ENCODE results near the gene FRMD4A. TPM values are rescaled to one million over a fixed set of nuclear protein-coding genes. Genes with fewer than 3 reads are reported as not detected.

The FRMD4A gene
- total and polyA plus RNA-seq, 10 of the 15 experiments (the other 5 are each of a cell fraction or from before 2014, with no cell fraction given): 17.8 to 75.2 (median 39.1) TPM

DNA sequence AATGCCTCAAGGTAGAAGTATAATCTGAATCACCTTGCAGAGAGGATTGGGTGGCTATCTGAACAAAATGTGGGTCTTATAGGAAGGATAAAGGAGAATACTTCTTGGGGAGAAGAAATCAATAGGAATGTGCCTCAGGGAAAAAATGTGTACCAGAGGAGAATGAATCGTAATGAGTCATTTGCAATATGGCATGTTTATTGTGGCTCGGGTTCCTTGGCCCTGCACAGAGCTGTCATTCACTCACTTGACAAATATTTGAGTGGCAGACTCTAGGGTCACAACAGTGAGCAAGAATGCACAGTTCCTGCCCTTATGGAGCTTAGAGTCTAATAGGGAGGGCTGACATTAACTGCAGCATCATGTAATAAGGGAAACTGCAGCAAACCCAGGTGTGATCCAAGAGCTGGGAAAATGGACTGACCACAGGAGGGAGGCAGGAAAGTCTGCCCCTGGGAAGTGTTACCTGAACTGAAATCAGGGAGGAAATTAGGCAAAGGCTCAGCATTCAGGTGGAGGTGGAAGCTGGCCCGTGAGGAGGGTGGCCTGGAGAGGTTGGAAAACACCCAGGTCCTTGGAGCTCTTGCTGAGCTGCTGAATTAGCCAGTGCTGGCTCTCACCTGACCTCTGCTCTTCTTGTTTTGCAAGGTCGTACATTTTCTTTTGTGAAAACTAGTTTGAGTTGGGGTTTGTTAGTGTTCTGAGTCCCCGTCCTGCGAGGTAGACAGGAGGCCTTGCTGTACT is 203.9 kb downstream of the FRMD4A start (continued):
- TF ChIP-seq CUX1 (IDR thresholded peaks at IDR 0.05; ENCODE audit: insufficient replicate concordance, low read depth, low read length): no peak
- no peak for TF ChIP-seq SMC3 (IDR thresholded peaks at IDR 0.05; ENCODE audit: borderline replicate concordance, low read length)
- TF ChIP-seq PAX5 (IDR thresholded peaks at IDR 0.05; ENCODE audit: borderline replicate concordance, low read depth, low read length): no peak

- ChIA-PET CTCF (no interaction called here), POLR2A (no interaction called here), SMC1A (ENCODE audit: uncharacterized antibody, unreplicated experiment) (no interaction called here), RAD21 (ENCODE audit: unreplicated experiment) (no interaction called here)
- no peak for TF ChIP-seq MYC (IDR thresholded peaks at IDR 0.05; ENCODE audit: insufficient read depth, insufficient read length, insufficient replicate concordance, low read length, severe bottlenecking)
- no peak for FAIRE-seq
- no TSS peak for BruUV-seq (replicated peaks)
- WGBS (ENCODE audit: insufficient coverage, insufficient replicate concordance, low lambda C conversion rate, missing lambda C conversion rate): 60% methylated on average over 6 of the region's 6 CpGs
- Histone ChIP-seq H3K9me3 (replicated peaks; ENCODE audit: control insufficient read depth, insufficient read depth, low read length) (no peaks in the 10 kb centered on the region), H3K9ac (ENCODE audit: control insufficient read depth, insufficient read depth, low read length) (no peak overlapping the region), H2AFZ (ENCODE audit: control insufficient read depth, low read depth, low read length) (no peak overlapping the region), H3K27me3 (replicated peaks in 1 of 2; ENCODE audit: control insufficient read depth in 2 of 2, insufficient read depth in 2 of 2, low read length in 1 of 2) (no peaks in the 10 kb centered on the region), H4K20me1 (ENCODE audit: control insufficient read depth, insufficient read depth) (no peaks in the 10 kb centered on the region), H3K4me2 (ENCODE audit: control insufficient read depth, insufficient read depth) (no peak overlapping the region), H3K27ac (ENCODE audit: control insufficient read depth, insufficient read depth) (no peak overlapping the region), H3K79me2 (ENCODE audit: control insufficient read depth, insufficient read depth, low read length) (no peaks in the 10 kb centered on the region), H3K4me1 (ENCODE audit: control insufficient read depth, insufficient read depth, low read length) (no peaks in the 10 kb centered on the region), H3K36me3 (ENCODE audit: control insufficient read depth in 2 of 2, insufficient read depth in 2 of 2, low read length in 1 of 2) (no peaks in the 10 kb centered on the region), H3K4me3 (no peak overlapping the region)
- ATAC-seq: no peak
- in situ Hi-C loops (cut with MboI) (no loop called here), intact Hi-C loops (cut with micrococcal nuclease; ENCODE audit: unreplicated experiment) (no loop called here)
- no peak for DNase-seq (ENCODE audit: low read depth, low spot score)
Observed at GRCh38 chr10:14125564-14125963, 205.2 kb downstream of the FRMD4A start.

Measured in GM12878 (cell line).